Lower leg skin (tissue), 3 donors: ENCODE measurements around the gene LGR5.

Experiments
- POLR2A ChIP-seq, 2 donors: fragments of 450-650 bp; IDR thresholded peaks; one replicate each; pipeline ENCODE4 v1.6.1; 2016 to 2017; ENCODE audit warnings: antibody characterized with exemption in 2 of 2, mild to moderate bottlenecking in 1 of 2, moderate library complexity in 1 of 2
- TF ChIP-seq, protein P1 (sequence below), 3 donors: fragments of 450-650 bp; IDR thresholded peaks; one replicate each; pipeline ENCODE4 v1.5.1; 2016; ENCODE audit warnings: antibody characterized with exemption in 3 of 3, mild to moderate bottlenecking in 3 of 3, moderate library complexity in 2 of 3

DNA sequence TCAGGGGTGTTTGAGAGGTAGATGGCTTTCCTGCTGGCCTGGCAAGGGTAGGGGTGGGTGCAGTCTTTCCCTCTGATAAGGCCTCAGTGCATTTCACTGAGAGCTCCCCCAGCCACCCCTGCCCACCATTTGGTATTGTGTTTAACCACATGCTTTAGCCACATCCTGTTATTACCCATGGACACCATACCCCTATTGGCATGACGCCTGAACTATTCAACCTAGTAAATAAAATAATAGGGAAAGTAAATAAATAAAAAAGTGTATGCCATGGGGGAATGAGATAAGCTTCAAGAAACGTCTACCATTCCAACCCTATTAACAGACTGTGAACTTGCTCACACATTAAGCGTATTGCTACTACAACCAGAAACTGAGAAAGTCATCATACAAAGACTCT lies 7.6 kb upstream of the LGR5 start:
- TF ChIP-seq, protein P1, sequence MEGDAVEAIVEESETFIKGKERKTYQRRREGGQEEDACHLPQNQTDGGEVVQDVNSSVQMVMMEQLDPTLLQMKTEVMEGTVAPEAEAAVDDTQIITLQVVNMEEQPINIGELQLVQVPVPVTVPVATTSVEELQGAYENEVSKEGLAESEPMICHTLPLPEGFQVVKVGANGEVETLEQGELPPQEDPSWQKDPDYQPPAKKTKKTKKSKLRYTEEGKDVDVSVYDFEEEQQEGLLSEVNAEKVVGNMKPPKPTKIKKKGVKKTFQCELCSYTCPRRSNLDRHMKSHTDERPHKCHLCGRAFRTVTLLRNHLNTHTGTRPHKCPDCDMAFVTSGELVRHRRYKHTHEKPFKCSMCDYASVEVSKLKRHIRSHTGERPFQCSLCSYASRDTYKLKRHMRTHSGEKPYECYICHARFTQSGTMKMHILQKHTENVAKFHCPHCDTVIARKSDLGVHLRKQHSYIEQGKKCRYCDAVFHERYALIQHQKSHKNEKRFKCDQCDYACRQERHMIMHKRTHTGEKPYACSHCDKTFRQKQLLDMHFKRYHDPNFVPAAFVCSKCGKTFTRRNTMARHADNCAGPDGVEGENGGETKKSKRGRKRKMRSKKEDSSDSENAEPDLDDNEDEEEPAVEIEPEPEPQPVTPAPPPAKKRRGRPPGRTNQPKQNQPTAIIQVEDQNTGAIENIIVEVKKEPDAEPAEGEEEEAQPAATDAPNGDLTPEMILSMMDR (IDR thresholded peaks at IDR 0.05) = no peak
- TF ChIP-seq POLR2A (IDR thresholded peaks at IDR 0.05) = no peak
